SK-N-SH (cell line): ENCODE measurements around the gene CLPX. TPM values are rescaled to one million over a fixed set of nuclear protein-coding genes. Genes with fewer than 3 reads are reported as not detected.

Source experiments
- CTCF ChIA-PET: fragments of 300-600, 350-600 bp; formaldehyde crosslinking; extraction: SDS; loops from one replicate; lab custom pipeline; 2021; lab: Yijun Ruan, JAX
- POLR2A ChIA-PET: fragments of 350-600 bp; sonication (Branson Sonifier 250); formaldehyde crosslinking; extraction: SDS; loops from one replicate; lab custom pipeline; 2020; ENCODE audit warnings: antibody characterized with exemption, inconsistent platforms; lab: Yijun Ruan, JAX
- DNase-seq: peaks from one replicate; pipeline ENCODE4 v3.0.0; 2012
- H2AFZ ChIP-seq: fragments of 200-600 bp; sonication (generic); 2 replicates; pipeline ENCODE4 v1.8.1; 2016; ENCODE audit warnings: antibody characterized with exemption, mild to moderate bottlenecking, low read depth
- H3F3A ChIP-seq: fragments of 200-600 bp; sonication (generic); replicated peaks from 2 replicates; pipeline ENCODE3; 2016; ENCODE audit warnings: antibody characterized with exemption, mild to moderate bottlenecking; ENCODE audit not compliant: insufficient read depth
- H3K27ac ChIP-seq, 2 experiments: fragments of 200-500 bp in 1 of 2; fragments of 200-600 bp in 1 of 2; sonication (Bioruptor generic) in 1 of 2; sonication (generic), shearing (Covaris generic) in 1 of 2; 2 replicates each; pipeline versions ENCODE4 v1.5.1 to v1.6.1; 2014 to 2016; ENCODE audit warnings: low read depth in 2 of 2, inconsistent platforms in 1 of 2, low read length in 1 of 2, mild to moderate bottlenecking in 1 of 2, mixed read lengths in 1 of 2
- H3K27me3 ChIP-seq: fragments of 200-600 bp; sonication (generic), shearing (Covaris generic); 2 replicates; pipeline ENCODE4 v1.6.1; 2016; ENCODE audit warnings: mixed run types; ENCODE audit not compliant: insufficient read depth
- H3K36me3 ChIP-seq, 2 experiments: fragments of 200-500 bp in 1 of 2; fragments of 200-600 bp in 1 of 2; sonication (Bioruptor generic) in 1 of 2; sonication (generic) in 1 of 2; replicated peaks in 1 of 2; 2 replicates each; pipeline versions ENCODE3 to v1.5.1; 2014 to 2016; ENCODE audit warnings: low read length in 1 of 2, mild to moderate bottlenecking in 1 of 2; ENCODE audit not compliant: insufficient read depth in 2 of 2, control insufficient read depth in 1 of 2
- H3K4me1 ChIP-seq, 2 experiments: fragments of 200-500 bp in 1 of 2; fragments of 200-600 bp in 1 of 2; sonication (Bioruptor generic) in 1 of 2; sonication (generic), shearing (Covaris generic) in 1 of 2; 2 replicates each; pipeline versions ENCODE4 v1.5.1 to v1.6.1; 2014 to 2016; ENCODE audit warnings: low read depth in 1 of 2, low read length in 1 of 2, mixed run types in 1 of 2; ENCODE audit not compliant: insufficient read depth in 2 of 2, control insufficient read depth in 1 of 2
- H3K4me2 ChIP-seq: fragments of 200-600 bp; sonication (generic), shearing (Covaris generic); 2 replicates; pipeline ENCODE4 v1.6.1; 2017; ENCODE audit warnings: mixed run types
- H3K4me3 ChIP-seq, 2 experiments: fragments of 200-500 bp in 1 of 2; fragments of 200-600 bp in 1 of 2; sonication (Bioruptor generic) in 1 of 2; sonication (generic), shearing (Covaris generic) in 1 of 2; 2 replicates each; pipeline versions ENCODE4 v1.5.1 to v1.8.1; 2014 to 2016; ENCODE audit warnings: low read depth in 2 of 2, inconsistent platforms in 1 of 2, low read length in 1 of 2, mild to moderate bottlenecking in 1 of 2, mixed read lengths in 1 of 2, moderate library complexity in 1 of 2
- H3K79me2 ChIP-seq: fragments of 200-600 bp; sonication (generic); 2 replicates; pipeline ENCODE4 v1.8.1; 2017; ENCODE audit warnings: mild to moderate bottlenecking; ENCODE audit not compliant: insufficient read depth
- H3K9ac ChIP-seq: fragments of 200-600 bp; sonication (generic); 2 replicates; pipeline ENCODE4 v1.6.1; 2017; ENCODE audit warnings: mixed run types
- H3K9me2 ChIP-seq: fragments of 200-600 bp; sonication (generic); 2 replicates; pipeline ENCODE4 v1.6.1; 2017; ENCODE audit warnings: mixed run types
- H3K9me3 ChIP-seq: fragments of 200-600 bp; sonication (generic); 2 replicates; pipeline ENCODE4 v1.6.1; 2017; ENCODE audit warnings: mixed run types, mild to moderate bottlenecking, moderate library complexity
- H4K20me1 ChIP-seq: fragments of 200-600 bp; sonication (generic); 2 replicates; pipeline ENCODE4 v1.6.1; 2017; ENCODE audit warnings: mild to moderate bottlenecking, mixed run types; ENCODE audit not compliant: insufficient read depth
- ELF1 ChIP-seq: IDR thresholded peaks from 2 replicates; pipeline ENCODE4 v1.4.0; 2012
- EP300 ChIP-seq, 2 experiments: IDR thresholded peaks; 2 replicates each; pipeline versions ENCODE4 v1.4.0 to v1.6.1; 2012; ENCODE audit warnings: borderline replicate concordance in 1 of 2, low read depth in 1 of 2, low read length in 1 of 2
- EZH2phosphoT487 ChIP-seq: fragments of 200-600 bp; sonication (generic); IDR thresholded peaks from 2 replicates; pipeline ENCODE4 v1.6.1; 2017; ENCODE audit warnings: low read depth, mixed run types, mild to moderate bottlenecking, antibody characterized with exemption, moderate library complexity, borderline replicate concordance
- FOSL2 ChIP-seq: IDR thresholded peaks from 2 replicates; pipeline ENCODE4 v1.4.0; 2012; ENCODE audit warnings: low read depth, mild to moderate bottlenecking, moderate library complexity, borderline replicate concordance
- FOXJ3 ChIP-seq: sonication (generic); formaldehyde crosslinking; IDR thresholded peaks from 2 replicates; pipeline ENCODE4 v1.5.1; 2020; ENCODE audit warnings: mild to moderate bottlenecking, missing genetic modification reagents
- FOXM1 ChIP-seq: IDR thresholded peaks from 2 replicates; pipeline ENCODE4 v1.4.0; 2012; ENCODE audit warnings: low read depth, mild to moderate bottlenecking
- GABPA ChIP-seq: IDR thresholded peaks from 2 replicates; pipeline ENCODE4 v1.4.0; 2012; ENCODE audit warnings: low read depth, mild to moderate bottlenecking
- GATA2 ChIP-seq: sonication (generic); formaldehyde crosslinking; IDR thresholded peaks from 2 replicates; pipeline ENCODE4 v1.5.0; 2020; ENCODE audit warnings: mild to moderate bottlenecking, missing genetic modification reagents
- IRF3 ChIP-seq: fragments of 150-350 bp; IDR thresholded peaks from 2 replicates; pipeline ENCODE4 v1.6.1; 2016; ENCODE audit warnings: mild to moderate bottlenecking, low read depth, low read length
- JUND ChIP-seq: IDR thresholded peaks from 2 replicates; pipeline ENCODE4 v1.4.0; 2012
- MXI1 ChIP-seq: IDR thresholded peaks from 2 replicates; pipeline ENCODE4 v1.6.1; 2012; ENCODE audit warnings: mild to moderate bottlenecking, low read depth, low read length, improper control_type of control experiment
- NFIC ChIP-seq: IDR thresholded peaks from 2 replicates; pipeline ENCODE4 v1.4.0; 2012; ENCODE audit warnings: borderline replicate concordance
- NRF1 ChIP-seq: IDR thresholded peaks from 2 replicates; pipeline ENCODE4 v1.6.1; 2012; ENCODE audit warnings: low read depth, mild to moderate bottlenecking, low read length
- POLR2AphosphoS5 ChIP-seq: IDR thresholded peaks from 2 replicates; pipeline ENCODE4 v1.6.1; 2012; ENCODE audit warnings: low read depth, low read length
- RAD21 ChIP-seq: IDR thresholded peaks from 2 replicates; pipeline ENCODE4 v1.6.1; 2012; ENCODE audit warnings: mild to moderate bottlenecking, low read length
- RCOR1 ChIP-seq: fragments of 150-350 bp; IDR thresholded peaks from 2 replicates; pipeline ENCODE4 v1.6.1; 2017; ENCODE audit warnings: antibody characterized with exemption, low read length
- REST ChIP-seq: IDR thresholded peaks from 2 replicates; pipeline ENCODE4 v1.6.1; 2012; ENCODE audit warnings: mild to moderate bottlenecking, low read depth, low read length, moderate library complexity
- SIN3A ChIP-seq: IDR thresholded peaks from 2 replicates; pipeline ENCODE4 v1.6.1; 2012; ENCODE audit warnings: low read depth, mild to moderate bottlenecking, low read length, moderate library complexity, borderline replicate concordance
- SMC3 ChIP-seq: IDR thresholded peaks from 2 replicates; pipeline ENCODE4 v1.6.1; 2012; ENCODE audit warnings: low read depth, low read length, improper control_type of control experiment
- TAF1 ChIP-seq: IDR thresholded peaks from 2 replicates; pipeline ENCODE4 v1.6.1; 2012; ENCODE audit warnings: low read depth, mild to moderate bottlenecking, low read length, moderate library complexity, borderline replicate concordance
- TEAD4 ChIP-seq: IDR thresholded peaks from 2 replicates; pipeline ENCODE4 v1.4.0; 2012; ENCODE audit warnings: mild to moderate bottlenecking, borderline replicate concordance; ENCODE audit not compliant: insufficient read depth
- USF1 ChIP-seq: IDR thresholded peaks from 2 replicates; pipeline ENCODE4 v1.4.0; 2012; ENCODE audit warnings: low read depth, borderline replicate concordance
- YY1 ChIP-seq: IDR thresholded peaks from 2 replicates; pipeline ENCODE4 v1.4.0; 2012; ENCODE audit warnings: low read depth, mild to moderate bottlenecking
- ZBTB33 ChIP-seq: IDR thresholded peaks from 2 replicates; pipeline ENCODE4 v1.4.0; 2012; ENCODE audit warnings: low read depth, borderline replicate concordance
- WGBS: methylation state at CpG from one replicate; pipeline ENCODE4 v1.1.6; 2017; ENCODE audit warnings: low lambda C conversion rate; 5-methylcytosine and 5-hydroxymethylcytosine counted together
- polyA plus RNA-seq, 3 experiments: library from polyadenylated mRNA; depleted of rRNA; stranded (reverse); fragments of >200 nt; gene quantifications; 2 replicates each; pipeline ENCODE4 v1.2.3, GENCODE V29; 2012

The CLPX gene
- 12.9 and 17.3 TPM in 2 replicates for polyA plus RNA-seq (2012; rRNA removed)
- 16.6 and 24.6 TPM in 2 replicates for polyA plus RNA-seq (2012; cell fraction: cytosol; rRNA removed)
- 9.4 and 20.4 TPM in 2 replicates for polyA plus RNA-seq (2012; cell fraction: nucleus; rRNA removed)

GRCh38 chr15:65184868-65185717 lies at the start of gene CLPX:
CLPX (minus strand) TSS chr15:65185342; CDS start chr15:65185153, 189 bp downstream.
- Histone ChIP-seq H4K20me1 (peaks cover 34% of the 10 kb centered on the region), H3K4me3 (peak within 1 kb of the TSS; percentile 77 to 87), H3F3A (peaks cover 3% of the 10 kb centered on the region), H3K27me3 (no peaks in the 10 kb centered on the region), H3K9me2 (no peaks in the 10 kb centered on the region), H2AFZ (peak within 1 kb of the TSS; percentile 97), H3K4me2 (peak within 1 kb of the TSS; percentile 80), H3K9me3 (no peaks in the 10 kb centered on the region), H3K4me1 (peaks cover 0 to 5% of the 10 kb centered on the region in 2 experiments; a peak in 2 of 4 replicates), H3K36me3 (peaks cover under 1 to 16% of the 10 kb centered on the region in 2 experiments), H3K79me2 (peaks cover 49% of the 10 kb centered on the region), H3K27ac (peak within 1 kb of the TSS; percentile 78 to 89), H3K9ac (peak within 1 kb of the TSS; percentile 79)
- ChIA-PET POLR2A (interaction anchor here (0.8 to 2.4 kb wide), 8 partner anchors 10 to 797 kb away, joined by 3 to 23 read pairs (median 4); partner anchors contain the start of genes PARP16, RNU5B-1 and TRIP4), CTCF (interaction anchor here (0.7 to 7.4 kb wide), 9 partner anchors 10 to 151 kb away, joined by 3 to 72 read pairs (median 5); partner anchors contain the start of gene PARP16)
- WGBS, result under 1% methylated on average over 35 of the region's 70 CpGs
- DNase-seq, result peak; percentile 98
- TF ChIP-seq NRF1, result peak; percentile 82
- TF ChIP-seq SMC3, result no peak
- peak; percentile 42; the same call in 1 of the 2 replicates for TF ChIP-seq SIN3A
- no peak for TF ChIP-seq FOXM1
- TF ChIP-seq YY1, result no peak
- TF ChIP-seq USF1, result no peak
- no peak for TF ChIP-seq IRF3
- TF ChIP-seq ELF1, result peak; percentile 82
- TF ChIP-seq JUND, result no peak
- 0 out of 2 replicates have a peak, but pooled peaks have one; percentile 43 for TF ChIP-seq RCOR1
- TF ChIP-seq REST, result no peak; the same call in 1 of the 2 replicates
- TF ChIP-seq GABPA, result peak; percentile 67
- TF ChIP-seq POLR2AphosphoS5, result peak; percentile 64
- no peak for TF ChIP-seq EP300 (IDR thresholded peaks at IDR 0.05; ENCODE audit: borderline replicate concordance in 1 of 2, low read depth in 1 of 2, low read length in 1 of 2)
- TF ChIP-seq TEAD4, result no peak; the same call in 1 of the 2 replicates
- no peak for TF ChIP-seq GATA2 (CRISPR knock-in tag)
- TF ChIP-seq EZH2phosphoT487, result no peak
- TF ChIP-seq NFIC, result no peak
- peak; percentile 48 for TF ChIP-seq TAF1
- TF ChIP-seq MXI1, result peak; percentile 80
- no peak for TF ChIP-seq FOXJ3 (CRISPR knock-in tag)
- no peak for TF ChIP-seq RAD21
- no peak for TF ChIP-seq FOSL2
- TF ChIP-seq ZBTB33, result no peak
